IMR-90 (cell line): Measurements from ENCODE around the gene CHMP6. TPM values are rescaled to one million over a fixed set of nuclear protein-coding genes. Genes with fewer than 3 reads are reported as not detected.

Experiments
- ATAC-seq: fragments of 200-7000 bp; cut with Tn5 transposase; 2 replicates; pipeline ENCODE4 v1.9.1; 2020; ENCODE audit warnings: low read depth, mild to moderate bottlenecking, moderate library complexity
- BruUV-seq: library from RNA; stranded (reverse); fragments of 400-500 nt; replicated peaks from 2 replicates; lab custom pipeline; 2021; lab: Mats Ljungman, UMichigan
- CTCF ChIA-PET: fragments of 300-600 bp; formaldehyde crosslinking; extraction: SDS; loops from one replicate; lab custom pipeline; 2021; ENCODE audit warnings: antibody characterized with exemption; lab: Yijun Ruan, JAX
- POLR2A ChIA-PET: fragments of 300-600 bp; sonication (Branson Sonifier 250); formaldehyde crosslinking; loops from one replicate; lab custom pipeline; 2022; ENCODE audit warnings: antibody characterized with exemption; ENCODE audit not compliant: unreplicated experiment; lab: Charles Lee
- DNase-seq: peaks from one replicate; pipeline ENCODE4 v3.0.0; 2013
- H2AFZ ChIP-seq: replicated peaks from 2 replicates; pipeline ENCODE3; 2013; ENCODE audit warnings: low read length, mild to moderate bottlenecking; ENCODE audit not compliant: poor library complexity
- H2AK5ac ChIP-seq: 2 replicates; pipeline ENCODE4 v1.6.1; 2013; ENCODE audit warnings: low read depth, low read length, inconsistent platforms
- H2AK9ac ChIP-seq: replicated peaks from 2 replicates; pipeline ENCODE3; 2013; ENCODE audit warnings: mild to moderate bottlenecking, low read depth, low read length, moderate library complexity; ENCODE audit not compliant: poor library complexity
- H2BK120ac ChIP-seq: 2 replicates; pipeline ENCODE4 v1.6.1; 2013; ENCODE audit warnings: low read depth, low read length, inconsistent platforms
- H2BK15ac ChIP-seq: 3 replicates; pipeline ENCODE4 v1.6.1; 2013; ENCODE audit warnings: low read depth, low read length, inconsistent platforms
- H2BK20ac ChIP-seq: 2 replicates; pipeline ENCODE4 v1.6.1; 2013; ENCODE audit warnings: low read depth, mild to moderate bottlenecking, inconsistent platforms, low read length, moderate library complexity
- H2BK5ac ChIP-seq: 2 replicates; pipeline ENCODE4 v1.6.1; 2013; ENCODE audit warnings: mild to moderate bottlenecking, low read depth, low read length, inconsistent platforms; ENCODE audit not compliant: poor library complexity, severe bottlenecking
- H3K14ac ChIP-seq: replicated peaks from 2 replicates; pipeline ENCODE4 v1.6.1; 2013; ENCODE audit warnings: low read depth, low read length, inconsistent platforms
- H3K18ac ChIP-seq: 2 replicates; pipeline ENCODE4 v1.6.1; 2013; ENCODE audit warnings: low read depth, low read length, control low read depth
- H3K23ac ChIP-seq: 2 replicates; pipeline ENCODE4 v1.6.1; 2013; ENCODE audit warnings: low read depth, low read length, inconsistent platforms
- H3K27ac ChIP-seq: 2 replicates; pipeline ENCODE4 v1.5.1; 2013; ENCODE audit warnings: mild to moderate bottlenecking, control low read depth, low read length; ENCODE audit not compliant: insufficient read depth
- H3K27me3 ChIP-seq: 2 replicates; pipeline ENCODE4 v1.6.1; 2013; ENCODE audit warnings: low read length; ENCODE audit not compliant: control insufficient read depth, insufficient read depth
- H3K36me3 ChIP-seq: 2 replicates; pipeline ENCODE4 v1.6.1; 2013; ENCODE audit warnings: low read length, mixed read lengths; ENCODE audit not compliant: control insufficient read depth, insufficient read depth
- H3K4ac ChIP-seq: 2 replicates; pipeline ENCODE4 v1.6.1; 2013; ENCODE audit warnings: low read depth, low read length, inconsistent platforms
- H3K4me1 ChIP-seq: 2 replicates; pipeline ENCODE4 v1.6.1; 2013; ENCODE audit warnings: low read length, mixed read lengths; ENCODE audit not compliant: control insufficient read depth, insufficient read depth
- H3K4me2 ChIP-seq: 2 replicates; pipeline ENCODE4 v1.6.1; 2013; ENCODE audit warnings: low read depth, mild to moderate bottlenecking, control low read depth, low read length, moderate library complexity
- H3K4me3 ChIP-seq: 2 replicates; pipeline ENCODE4 v1.5.1; 2013; ENCODE audit warnings: low read depth, mild to moderate bottlenecking, control low read depth, low read length, moderate library complexity; ENCODE audit not compliant: insufficient read depth
- H3K56ac ChIP-seq: 2 replicates; pipeline ENCODE4 v1.6.1; 2013; ENCODE audit warnings: low read length, inconsistent platforms; ENCODE audit not compliant: insufficient read depth; ENCODE audit errors: extremely low read depth
- H3K79me1 ChIP-seq, 2 experiments: 2 replicates each; pipeline ENCODE4 v1.6.1; 2013; ENCODE audit warnings: low read length in 2 of 2, inconsistent platforms in 1 of 2, low read depth in 1 of 2
- H3K9ac ChIP-seq: 2 replicates; pipeline ENCODE4 v1.6.1; 2013; ENCODE audit warnings: low read depth, low read length, control low read depth
- H3K9me1 ChIP-seq: 2 replicates; pipeline ENCODE4 v1.6.1; 2013; ENCODE audit warnings: low read length, inconsistent platforms; ENCODE audit not compliant: insufficient read depth
- H3K9me3 ChIP-seq: 2 replicates; pipeline ENCODE4 v1.6.1; 2013; ENCODE audit warnings: low read length; ENCODE audit not compliant: control insufficient read depth, insufficient read depth
- H4K20me1 ChIP-seq: 2 replicates; pipeline ENCODE4 v1.6.1; 2013; ENCODE audit warnings: low read length, inconsistent platforms; ENCODE audit not compliant: insufficient read depth
- H4K5ac ChIP-seq: 2 replicates; pipeline ENCODE4 v1.6.1; 2013; ENCODE audit warnings: mild to moderate bottlenecking, low read depth, low read length, control low read depth
- H4K8ac ChIP-seq, 2 experiments: 2 replicates each; pipeline ENCODE4 v1.6.1; 2013; ENCODE audit warnings: low read depth in 2 of 2, low read length in 2 of 2, control low read depth in 1 of 2, inconsistent platforms in 1 of 2
- H4K91ac ChIP-seq: 2 replicates; pipeline ENCODE4 v1.6.1; 2013; ENCODE audit warnings: low read depth, low read length, inconsistent platforms; ENCODE audit not compliant: insufficient read depth
- BHLHE40 ChIP-seq: fragments of 150-350 bp; IDR thresholded peaks from 2 replicates; pipeline ENCODE4 v1.6.1; 2016; ENCODE audit warnings: mild to moderate bottlenecking, low read depth, low read length
- CEBPB ChIP-seq: IDR thresholded peaks from 2 replicates; pipeline ENCODE4 v1.6.1; 2012; ENCODE audit warnings: low read depth, low read length, improper control_type of control experiment
- CHD1 ChIP-seq: IDR thresholded peaks from 2 replicates; pipeline ENCODE4 v1.6.1; 2012; ENCODE audit warnings: low read depth, low read length, improper control_type of control experiment
- FOS ChIP-seq: fragments of 150-350 bp; IDR thresholded peaks from 2 replicates; pipeline ENCODE4 v1.6.1; 2016; ENCODE audit warnings: low read depth, low read length
- MAFK ChIP-seq: IDR thresholded peaks from 2 replicates; pipeline ENCODE4 v1.6.1; 2012; ENCODE audit warnings: low read depth, low read length, improper control_type of control experiment
- MAZ ChIP-seq: IDR thresholded peaks from 2 replicates; pipeline ENCODE4 v1.6.1; 2012; ENCODE audit warnings: low read depth, mild to moderate bottlenecking, low read length, improper control_type of control experiment, moderate library complexity, borderline replicate concordance
- MXI1 ChIP-seq: IDR thresholded peaks from 2 replicates; pipeline ENCODE4 v1.6.1; 2012; ENCODE audit warnings: low read depth, mild to moderate bottlenecking, low read length, moderate library complexity, borderline replicate concordance
- NFE2L2 ChIP-seq: fragments of 150-350 bp; IDR thresholded peaks from 2 replicates; pipeline ENCODE4 v1.6.1; 2016; ENCODE audit warnings: low read depth, mild to moderate bottlenecking, low read length
- RAD21 ChIP-seq: IDR thresholded peaks from 2 replicates; pipeline ENCODE4 v1.6.1; 2012; ENCODE audit warnings: low read length, improper control_type of control experiment
- RCOR1 ChIP-seq: IDR thresholded peaks from 2 replicates; pipeline ENCODE4 v1.6.1; 2012; ENCODE audit warnings: mild to moderate bottlenecking, low read length, improper control_type of control experiment; ENCODE audit not compliant: insufficient replicate concordance
- RFX5 ChIP-seq: IDR thresholded peaks from 2 replicates; pipeline ENCODE4 v1.8.0; 2012; ENCODE audit warnings: low read depth, mild to moderate bottlenecking, low read length, moderate library complexity
- SMC3 ChIP-seq: fragments of 150-350 bp; IDR thresholded peaks from 2 replicates; pipeline ENCODE4 v1.6.1; 2016; ENCODE audit warnings: low read depth, mild to moderate bottlenecking, antibody characterized with exemption, low read length, moderate library complexity
- WGBS, 2 experiments: methylation state at CpG; one replicate each; pipeline versions ENCODE4 v1.1.5 to v1.1.7; 2013; ENCODE audit warnings: missing lambda C conversion rate in 2 of 2; ENCODE audit not compliant: insufficient read length in 1 of 2; ENCODE audit errors: extremely low coverage in 2 of 2; 5-methylcytosine and 5-hydroxymethylcytosine counted together
- dilution Hi-C: fragments of 300-500 bp; cut with HindIII; formaldehyde crosslinking; loops from one replicate; pipeline ENCODE4 v1.14.3; 2018; ENCODE audit warnings: low sequenced_read_pairs; ENCODE audit not compliant: unreplicated experiment
- in situ Hi-C: fragments of 300-500 bp; cut with MboI; formaldehyde crosslinking; loops from 3 replicates; pipeline ENCODE4 v1.14.3; 2019; ENCODE audit warnings: low sequenced_read_pairs, inconsistent platforms, mixed read lengths
- intact Hi-C: fragments of 100-400 bp; cut with micrococcal nuclease; formaldehyde crosslinking; loops from 2 replicates; pipeline ENCODE4 v1.10.0; 2022
- polyA plus RNA-seq, 3 experiments: library from polyadenylated mRNA; depleted of rRNA; stranded (reverse); fragments of >200 nt; gene quantifications; 2 replicates each; pipeline ENCODE4 v1.2.3, GENCODE V29; 2012; ENCODE audit warnings: low replicate concordance in 1 of 3
- total RNA-seq: library from RNA; depleted of rRNA; stranded (reverse); fragments of >200 nt; gene quantifications from 2 replicates; pipeline ENCODE4 v1.2.3, GENCODE V29; 2012
- TF ChIP-seq, protein P1 (sequence below): fragments of 150-350 bp; IDR thresholded peaks from 2 replicates; pipeline ENCODE4 v1.6.1; 2017; ENCODE audit warnings: mild to moderate bottlenecking, antibody characterized with exemption, low read length, low read depth
- TF ChIP-seq, protein P2 (sequence below): conservative IDR thresholded peaks from 2 replicates; pipeline ENCODE4 v1.5.1; 2012; ENCODE audit warnings: mild to moderate bottlenecking, low read depth, low read length, improper control_type of control experiment
- TF ChIP-seq, protein P3 (sequence below): fragments of 150-350 bp; IDR thresholded peaks from 2 replicates; pipeline ENCODE4 v1.6.1; 2016; ENCODE audit warnings: low read depth, mild to moderate bottlenecking, low read length, moderate library complexity, borderline replicate concordance

CHMP6 gene
- total and polyA plus RNA-seq, 2 of the 4 experiments (the other 2 are of a cell fraction), result 5.0 to 40.3 TPM

DNA sequence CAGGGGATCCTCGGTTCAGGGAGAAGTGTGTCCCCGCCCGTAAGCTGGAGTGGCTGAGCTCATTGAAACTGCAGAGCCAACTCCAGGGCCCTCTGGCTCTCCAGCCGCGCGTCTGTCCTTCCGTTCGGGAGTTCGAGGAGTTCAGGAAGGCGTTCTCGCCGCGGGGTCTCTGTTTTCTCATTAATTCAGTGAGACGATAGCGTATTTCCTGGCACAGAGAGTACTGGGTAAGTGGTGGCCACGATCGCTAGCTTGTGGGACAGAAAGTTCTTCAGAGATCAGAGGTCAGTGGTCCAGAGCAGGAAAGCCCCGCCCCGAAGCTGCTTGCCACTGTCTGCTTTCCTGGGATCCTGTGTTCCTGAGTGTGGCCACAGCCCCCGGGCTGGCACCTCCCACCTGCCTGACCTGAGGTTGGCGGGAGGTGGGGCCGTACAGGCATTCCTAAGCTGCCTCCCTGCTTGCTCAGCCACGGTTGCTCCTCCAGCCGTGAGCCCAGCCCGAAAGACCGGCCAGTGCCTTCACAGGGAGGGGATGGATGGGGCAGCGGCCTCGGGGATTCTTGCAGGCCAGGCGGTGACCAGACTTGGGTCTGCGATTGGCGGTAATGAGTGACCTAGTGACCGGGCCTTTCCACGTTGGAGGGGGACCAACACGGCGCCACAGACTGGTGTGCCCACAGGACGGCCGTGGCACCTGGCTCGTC, 52.2 kb downstream of the CHMP6 start:
- peak overlapping the region; percentile 48 for H2AK9ac ChIP-seq
- peak overlapping the region in 1 of 2 experiments; percentile 78; a peak in 1 of 4 replicates for H4K8ac ChIP-seq
- ChIA-PET CTCF (no interaction called here), POLR2A (no interaction called here)
- WGBS, 2 experiments, result 85% methylated on average over 14 of the region's 38 CpGs; no CpG with 5 or more reads in 1 of the 2 experiments
- H2AFZ ChIP-seq, result peak overlapping the region; percentile 88
- BruUV-seq, result no TSS peak
- peak overlapping the region; percentile 76; the same call in 1 of the 2 replicates for H3K4ac ChIP-seq
- H3K79me1 ChIP-seq, result peaks cover 3 to 73% of the 10 kb centered on the region in 2 experiments
- H4K91ac ChIP-seq, result no peak overlapping the region
- H3K9me1 ChIP-seq, result peaks cover 34% of the 10 kb centered on the region
- H4K20me1 ChIP-seq, result peaks cover 37% of the 10 kb centered on the region
- TF ChIP-seq MAFK, result no peak
- TF ChIP-seq BHLHE40, result no peak
- no peak for TF ChIP-seq FOS
- TF ChIP-seq CEBPB, result no peak
- no peak for TF ChIP-seq MAZ
- TF ChIP-seq SMC3, result no peak
- TF ChIP-seq, protein P1, sequence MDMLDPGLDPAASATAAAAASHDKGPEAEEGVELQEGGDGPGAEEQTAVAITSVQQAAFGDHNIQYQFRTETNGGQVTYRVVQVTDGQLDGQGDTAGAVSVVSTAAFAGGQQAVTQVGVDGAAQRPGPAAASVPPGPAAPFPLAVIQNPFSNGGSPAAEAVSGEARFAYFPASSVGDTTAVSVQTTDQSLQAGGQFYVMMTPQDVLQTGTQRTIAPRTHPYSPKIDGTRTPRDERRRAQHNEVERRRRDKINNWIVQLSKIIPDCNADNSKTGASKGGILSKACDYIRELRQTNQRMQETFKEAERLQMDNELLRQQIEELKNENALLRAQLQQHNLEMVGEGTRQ, result no peak
- TF ChIP-seq, protein P2, sequence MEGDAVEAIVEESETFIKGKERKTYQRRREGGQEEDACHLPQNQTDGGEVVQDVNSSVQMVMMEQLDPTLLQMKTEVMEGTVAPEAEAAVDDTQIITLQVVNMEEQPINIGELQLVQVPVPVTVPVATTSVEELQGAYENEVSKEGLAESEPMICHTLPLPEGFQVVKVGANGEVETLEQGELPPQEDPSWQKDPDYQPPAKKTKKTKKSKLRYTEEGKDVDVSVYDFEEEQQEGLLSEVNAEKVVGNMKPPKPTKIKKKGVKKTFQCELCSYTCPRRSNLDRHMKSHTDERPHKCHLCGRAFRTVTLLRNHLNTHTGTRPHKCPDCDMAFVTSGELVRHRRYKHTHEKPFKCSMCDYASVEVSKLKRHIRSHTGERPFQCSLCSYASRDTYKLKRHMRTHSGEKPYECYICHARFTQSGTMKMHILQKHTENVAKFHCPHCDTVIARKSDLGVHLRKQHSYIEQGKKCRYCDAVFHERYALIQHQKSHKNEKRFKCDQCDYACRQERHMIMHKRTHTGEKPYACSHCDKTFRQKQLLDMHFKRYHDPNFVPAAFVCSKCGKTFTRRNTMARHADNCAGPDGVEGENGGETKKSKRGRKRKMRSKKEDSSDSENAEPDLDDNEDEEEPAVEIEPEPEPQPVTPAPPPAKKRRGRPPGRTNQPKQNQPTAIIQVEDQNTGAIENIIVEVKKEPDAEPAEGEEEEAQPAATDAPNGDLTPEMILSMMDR, result no peak
- TF ChIP-seq, protein P3, sequence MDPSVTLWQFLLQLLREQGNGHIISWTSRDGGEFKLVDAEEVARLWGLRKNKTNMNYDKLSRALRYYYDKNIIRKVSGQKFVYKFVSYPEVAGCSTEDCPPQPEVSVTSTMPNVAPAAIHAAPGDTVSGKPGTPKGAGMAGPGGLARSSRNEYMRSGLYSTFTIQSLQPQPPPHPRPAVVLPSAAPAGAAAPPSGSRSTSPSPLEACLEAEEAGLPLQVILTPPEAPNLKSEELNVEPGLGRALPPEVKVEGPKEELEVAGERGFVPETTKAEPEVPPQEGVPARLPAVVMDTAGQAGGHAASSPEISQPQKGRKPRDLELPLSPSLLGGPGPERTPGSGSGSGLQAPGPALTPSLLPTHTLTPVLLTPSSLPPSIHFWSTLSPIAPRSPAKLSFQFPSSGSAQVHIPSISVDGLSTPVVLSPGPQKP, result no peak
- TF ChIP-seq RAD21, result no peak
- no peak for TF ChIP-seq MXI1
- TF ChIP-seq NFE2L2, result no peak
- TF ChIP-seq CHD1, result no peak
- no peak for TF ChIP-seq RCOR1
- no peak for TF ChIP-seq RFX5
- no peak overlapping the region for H3K18ac ChIP-seq
- no peak overlapping the region for H3K27ac ChIP-seq
- H3K4me2 ChIP-seq, result no peak overlapping the region
- H3K4me1 ChIP-seq, result peaks cover 22% of the 10 kb centered on the region
- no peak overlapping the region for H2BK5ac ChIP-seq
- H2AK5ac ChIP-seq, result peak overlapping the region; percentile 59; the same call in 1 of the 2 replicates
- in situ Hi-C loops (no loop called here), dilution Hi-C loops (no loop called here), intact Hi-C loops (no loop called here)
- H2BK20ac ChIP-seq, result no peak overlapping the region
- H3K27me3 ChIP-seq, result no peaks in the 10 kb centered on the region
- ATAC-seq (no peak), DNase-seq (no peak)
- H4K5ac ChIP-seq, result no peak overlapping the region
- no peak overlapping the region for H3K56ac ChIP-seq
- no peak overlapping the region for H3K23ac ChIP-seq
- 0 out of 2 replicates have a peak overlapping the region, but pooled peaks have one; percentile 8 for H2BK120ac ChIP-seq
- no peak overlapping the region for H3K9ac ChIP-seq
- no peaks in the 10 kb centered on the region for H3K9me3 ChIP-seq
- no peak overlapping the region for H3K4me3 ChIP-seq
- no peaks in the 10 kb centered on the region for H3K36me3 ChIP-seq
- H3K14ac ChIP-seq, result no peak overlapping the region
- no peak overlapping the region; the same call in 2 of the 3 replicates for H2BK15ac ChIP-seq
